HEK293 (cell line): ENCODE results near the gene ZNF787.

ENCODE experiments used
- CTCF ChIA-PET: fragments of 350-600 bp; formaldehyde crosslinking; extraction: SDS; loops from one replicate; lab custom pipeline; 2021; ENCODE audit warnings: antibody characterized with exemption; lab: Yijun Ruan, JAX
- POLR2A ChIA-PET: fragments of 300-600 bp; formaldehyde crosslinking; extraction: SDS; loops from one replicate; lab custom pipeline; 2020; ENCODE audit warnings: antibody characterized with exemption, inconsistent platforms; lab: Yijun Ruan, JAX
- H3K27ac ChIP-seq: fragments of 200-500 bp; sonication (Bioruptor generic); 2 replicates; pipeline ENCODE4 v1.5.1; 2014; ENCODE audit warnings: low read depth, low read length, control low read depth, inconsistent platforms; ENCODE audit errors: extremely low read depth
- H3K36me3 ChIP-seq, 2 experiments: fragments of 200-500 bp in 1 of 2; sonication (Bioruptor generic) in 1 of 2; 1 replicate in 1 of 2; 2 replicates in 1 of 2; pipeline ENCODE4 v1.5.1; 2014 to 2017; ENCODE audit warnings: inconsistent platforms in 2 of 2, low read length in 2 of 2; ENCODE audit not compliant: control insufficient read depth in 2 of 2, insufficient read depth in 1 of 2
- H3K4me1 ChIP-seq: fragments of 200-500 bp; sonication (Bioruptor generic); 2 replicates; pipeline ENCODE4 v1.5.1; 2014; ENCODE audit warnings: mild to moderate bottlenecking, low read length, inconsistent platforms; ENCODE audit not compliant: control insufficient read depth, insufficient read depth
- H3K4me3 ChIP-seq: 2 replicates; pipeline ENCODE4 v1.5.1; 2011; ENCODE audit warnings: low read depth, mild to moderate bottlenecking, control low read depth, low read length, moderate library complexity
- H3K9me3 ChIP-seq: fragments of 200-500 bp; sonication (Bioruptor generic); 2 replicates; pipeline ENCODE4 v1.5.1; 2014; ENCODE audit warnings: low read depth, low read length, inconsistent platforms; ENCODE audit not compliant: control insufficient read depth, insufficient read depth
- CTCF ChIP-seq: fragments of 450-650 bp; formaldehyde crosslinking; IDR thresholded peaks from 2 replicates; pipeline ENCODE4 v1.5.1; 2016; ENCODE audit warnings: missing biosample characterization, missing genetic modification characterization
- GLIS1 ChIP-seq: fragments of 450-650 bp; formaldehyde crosslinking; IDR thresholded peaks from 2 replicates; pipeline ENCODE4 v1.5.1; 2016; ENCODE audit warnings: missing biosample characterization, missing genetic modification characterization
- HOXC10 ChIP-seq: sonication (generic); formaldehyde crosslinking; IDR thresholded peaks from 2 replicates; pipeline ENCODE4 v1.8.1; 2023; ENCODE audit warnings: mild to moderate bottlenecking, missing genetic modification reagents
- KLF8 ChIP-seq: fragments of 450-650 bp; formaldehyde crosslinking; IDR thresholded peaks from 2 replicates; pipeline ENCODE4 v1.5.1; 2016; ENCODE audit warnings: missing biosample characterization, missing genetic modification characterization
- PBX3 ChIP-seq: sonication (generic); formaldehyde crosslinking; IDR thresholded peaks from 2 replicates; pipeline ENCODE4 v1.8.1; 2022; ENCODE audit warnings: mild to moderate bottlenecking, moderate library complexity, missing genetic modification reagents
- PRDM10 ChIP-seq: fragments of 450-650 bp; formaldehyde crosslinking; IDR thresholded peaks from 2 replicates; pipeline ENCODE4 v1.5.1; 2016; ENCODE audit warnings: missing biosample characterization, missing genetic modification characterization
- PRDM4 ChIP-seq: fragments of 450-650 bp; formaldehyde crosslinking; IDR thresholded peaks from 2 replicates; pipeline ENCODE4 v1.5.1; 2017; ENCODE audit warnings: missing biosample characterization, missing genetic modification characterization
- SP2 ChIP-seq: fragments of 450-650 bp; formaldehyde crosslinking; IDR thresholded peaks from 2 replicates; pipeline ENCODE4 v1.5.1; 2016; ENCODE audit warnings: missing biosample characterization, missing genetic modification characterization
- ZBTB11 ChIP-seq: fragments of 450-650 bp; formaldehyde crosslinking; conservative IDR thresholded peaks from 2 replicates; pipeline ENCODE4 v1.5.1; 2016; ENCODE audit warnings: low read depth, missing biosample characterization, missing genetic modification characterization
- ZBTB26 ChIP-seq: fragments of 450-650 bp; formaldehyde crosslinking; optimal IDR thresholded peaks from 2 replicates; pipeline ENCODE3; 2016; ENCODE audit warnings: missing biosample characterization, mild to moderate bottlenecking, missing genetic modification characterization
- ZFP69B ChIP-seq: fragments of 450-650 bp; formaldehyde crosslinking; IDR thresholded peaks from 2 replicates; pipeline ENCODE4 v1.5.1; 2016; ENCODE audit warnings: missing biosample characterization, missing genetic modification characterization
- ZIC2 ChIP-seq: fragments of 450-650 bp; formaldehyde crosslinking; IDR thresholded peaks from 2 replicates; pipeline ENCODE4 v1.5.1; 2016; ENCODE audit warnings: missing biosample characterization, missing genetic modification characterization
- ZNF23 ChIP-seq: fragments of 450-650 bp; formaldehyde crosslinking; IDR thresholded peaks from 2 replicates; pipeline ENCODE4 v1.5.1; 2016; ENCODE audit warnings: missing biosample characterization, missing genetic modification characterization, borderline replicate concordance
- ZNF26 ChIP-seq: fragments of 450-650 bp; formaldehyde crosslinking; IDR thresholded peaks from 2 replicates; pipeline ENCODE4 v1.5.1; 2016; ENCODE audit warnings: missing biosample characterization, missing genetic modification characterization
- ZNF335 ChIP-seq: fragments of 450-650 bp; formaldehyde crosslinking; conservative IDR thresholded peaks from 2 replicates; pipeline ENCODE4 v1.5.1; 2016; ENCODE audit warnings: missing biosample characterization, missing genetic modification characterization
- ZNF514 ChIP-seq: fragments of 450-650 bp; formaldehyde crosslinking; IDR thresholded peaks from 2 replicates; pipeline ENCODE4 v1.5.1; 2016; ENCODE audit warnings: missing biosample characterization, missing genetic modification characterization
- ZNF654 ChIP-seq: fragments of 450-650 bp; formaldehyde crosslinking; IDR thresholded peaks from 2 replicates; pipeline ENCODE4 v1.5.1; 2016; ENCODE audit warnings: low read depth, missing biosample characterization, missing genetic modification characterization
- ZNF701 ChIP-seq: fragments of 450-650 bp; formaldehyde crosslinking; IDR thresholded peaks from 2 replicates; pipeline ENCODE4 v1.5.1; 2016; ENCODE audit warnings: missing biosample characterization, missing genetic modification characterization
- ZNF747 ChIP-seq: fragments of 450-650 bp; formaldehyde crosslinking; IDR thresholded peaks from 2 replicates; pipeline ENCODE4 v1.5.1; 2016; ENCODE audit warnings: missing biosample characterization, missing genetic modification characterization
- ZSCAN30 ChIP-seq: fragments of 450-650 bp; IDR thresholded peaks from 2 replicates; pipeline ENCODE4 v1.5.1; 2018; ENCODE audit warnings: missing biosample characterization, mild to moderate bottlenecking, missing genetic modification characterization, moderate library complexity

ZNF787 gene

GRCh38 chr19:56066152-56067023, 54.7 kb downstream of the ZNF787 start:
- CTCF ChIA-PET: interaction anchor here (0.6 to 5.6 kb wide), 49 partner anchors 9 to 1360 kb away, joined by 3 to 67 read pairs (median 3); no protein-coding TSS in a partner anchor
- Histone ChIP-seq H3K36me3 (no peaks in the 10 kb centered on the region), H3K27ac (no peak overlapping the region), H3K9me3 (no peaks in the 10 kb centered on the region), H3K4me3 (peak overlapping the region; percentile 37), H3K4me1 (no peaks in the 10 kb centered on the region)
- POLR2A ChIA-PET: interaction anchor here (0.6 kb wide), 1 partner anchor 267 kb away, joined by 3 read pairs; no protein-coding TSS in a partner anchor
- TF ChIP-seq PRDM4 (no peak), ZFP69B (no peak), ZNF26 (tag by site-specific recombination) (no peak), CTCF (tag by site-specific recombination) (peak; percentile 73), PRDM10 (tag by site-specific recombination) (peak; percentile 93), ZNF23 (no peak), ZNF654 (tag by site-specific recombination) (peak; percentile 60), ZSCAN30 (0 out of 2 replicates have a peak, but pooled peaks have one; percentile 19), ZNF747 (no peak), HOXC10 (CRISPR knock-in tag) (0 out of 2 replicates have a peak, but pooled peaks have one; percentile 78), ZIC2 (tag by site-specific recombination) (peak; percentile 51), PBX3 (peak; percentile 85; the same call in 1 of the 2 replicates), GLIS1 (tag by site-specific recombination) (peak; percentile 70), ZNF514 (no peak), ZNF335 (peak; percentile 34; the same call in 1 of the 2 replicates), ZNF701 (tag by site-specific recombination) (no peak), ZBTB11 (tag by site-specific recombination) (peak; percentile 54), KLF8 (tag by site-specific recombination) (peak; percentile 46; the same call in 1 of the 2 replicates), ZBTB26 (tag by site-specific recombination) (peak; percentile 13), SP2 (tag by site-specific recombination) (peak; percentile 18)
